IgD-negative memory B cell (primary cell): ENCODE data around the gene CAPN14. TPM values are rescaled to one million over a fixed set of nuclear protein-coding genes. Genes with fewer than 3 reads are reported as not detected.

Source experiments
- H3K27ac Mint-ChIP-seq, 3 donors: one replicate each; pipeline ENCODE4 v1.8.0; 2020 to 2022; ENCODE audit warnings: mild to moderate bottlenecking in 3 of 3, mixed read lengths in 3 of 3, moderate library complexity in 1 of 3
- H3K27me3 Mint-ChIP-seq: one replicate; pipeline ENCODE4 v1.8.0; 2021; ENCODE audit warnings: mixed read lengths
- H3K36me3 Mint-ChIP-seq: one replicate; pipeline ENCODE4 v1.8.0; 2020; ENCODE audit warnings: mild to moderate bottlenecking, mixed read lengths
- H3K4me1 Mint-ChIP-seq, 3 donors: one replicate each; pipeline ENCODE4 v1.8.0; 2020 to 2022; ENCODE audit warnings: mixed read lengths in 3 of 3, mild to moderate bottlenecking in 1 of 3
- H3K4me3 Mint-ChIP-seq, 4 donors: one replicate each; pipeline ENCODE4 v1.8.0; 2020 to 2022; ENCODE audit warnings: mild to moderate bottlenecking in 4 of 4, mixed read lengths in 4 of 4, moderate library complexity in 3 of 4
- H3K9me3 Mint-ChIP-seq, 3 donors: one replicate each; pipeline ENCODE4 v1.8.0; 2020 to 2021; ENCODE audit warnings: mixed read lengths in 3 of 3, mild to moderate bottlenecking in 1 of 3
- polyA plus RNA-seq: library from polyadenylated mRNA; unstranded; fragments of 300-500 nt; fragmentation: Illumina TruSeq; gene quantifications from one replicate; pipeline ENCODE4 v1.2.3, GENCODE V29; 2021

The CAPN14 gene, protein sequence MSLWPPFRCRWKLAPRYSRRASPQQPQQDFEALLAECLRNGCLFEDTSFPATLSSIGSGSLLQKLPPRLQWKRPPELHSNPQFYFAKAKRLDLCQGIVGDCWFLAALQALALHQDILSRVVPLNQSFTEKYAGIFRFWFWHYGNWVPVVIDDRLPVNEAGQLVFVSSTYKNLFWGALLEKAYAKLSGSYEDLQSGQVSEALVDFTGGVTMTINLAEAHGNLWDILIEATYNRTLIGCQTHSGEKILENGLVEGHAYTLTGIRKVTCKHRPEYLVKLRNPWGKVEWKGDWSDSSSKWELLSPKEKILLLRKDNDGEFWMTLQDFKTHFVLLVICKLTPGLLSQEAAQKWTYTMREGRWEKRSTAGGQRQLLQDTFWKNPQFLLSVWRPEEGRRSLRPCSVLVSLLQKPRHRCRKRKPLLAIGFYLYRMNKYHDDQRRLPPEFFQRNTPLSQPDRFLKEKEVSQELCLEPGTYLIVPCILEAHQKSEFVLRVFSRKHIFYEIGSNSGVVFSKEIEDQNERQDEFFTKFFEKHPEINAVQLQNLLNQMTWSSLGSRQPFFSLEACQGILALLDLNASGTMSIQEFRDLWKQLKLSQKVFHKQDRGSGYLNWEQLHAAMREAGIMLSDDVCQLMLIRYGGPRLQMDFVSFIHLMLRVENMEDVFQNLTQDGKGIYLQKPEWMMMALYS
- polyA plus RNA-seq = 2.9 TPM

DNA sequence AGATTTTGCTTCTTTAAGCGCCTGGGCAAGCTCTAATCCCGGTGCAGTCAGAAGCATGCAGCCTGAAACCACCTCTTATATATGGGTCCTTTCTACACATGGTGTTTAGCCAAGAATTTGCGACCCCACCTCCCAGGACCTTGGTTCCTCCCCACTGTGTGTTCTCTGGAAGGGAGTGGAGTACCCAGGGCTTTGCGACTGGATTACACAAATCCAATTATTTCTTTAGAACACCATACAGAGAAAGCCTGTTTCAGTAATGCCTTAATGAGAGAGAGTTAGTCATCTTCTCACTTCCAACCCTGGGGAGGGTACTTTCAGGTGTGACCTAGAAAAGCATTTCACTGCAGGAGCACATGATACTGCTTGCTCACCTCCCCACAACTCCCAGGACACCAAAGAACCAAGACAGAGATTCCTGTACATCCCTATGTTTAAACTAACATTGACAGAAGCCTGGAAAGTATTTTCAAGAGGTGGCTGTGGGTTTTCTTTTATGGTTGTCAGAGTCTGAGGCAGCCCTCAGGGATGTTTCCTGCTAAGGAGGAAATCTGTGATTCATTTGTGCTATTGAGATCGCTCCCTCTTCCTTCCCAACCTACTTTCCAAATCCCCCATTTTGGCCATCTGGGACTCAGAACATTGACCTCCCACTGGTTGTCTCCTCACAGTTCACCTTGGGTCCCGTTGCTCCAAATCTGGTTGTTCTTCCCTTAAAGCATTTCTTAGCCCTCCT lies at the start of gene CAPN14:
Gene CAPN14 (minus strand): TSS at position 51 of the 736 bp plus-strand sequence. CDS start 12,068 bp downstream, outside the sequence.
- H3K27ac Mint-ChIP-seq = peak within 1 kb of the TSS; percentile 78 to 99 (median 97)
- peaks cover 2% of the 10 kb centered on the region for H3K36me3 Mint-ChIP-seq
- no peaks in the 10 kb centered on the region for H3K27me3 Mint-ChIP-seq
- H3K9me3 Mint-ChIP-seq = no peaks in the 10 kb centered on the region
- H3K4me3 Mint-ChIP-seq = peak within 1 kb of the TSS in 3 of 4 donors; percentile 16 to 88 (median 87)
- peaks cover 61 to 85% (median 81%) of the 10 kb centered on the region in 3 donors for H3K4me1 Mint-ChIP-seq

DNA sequence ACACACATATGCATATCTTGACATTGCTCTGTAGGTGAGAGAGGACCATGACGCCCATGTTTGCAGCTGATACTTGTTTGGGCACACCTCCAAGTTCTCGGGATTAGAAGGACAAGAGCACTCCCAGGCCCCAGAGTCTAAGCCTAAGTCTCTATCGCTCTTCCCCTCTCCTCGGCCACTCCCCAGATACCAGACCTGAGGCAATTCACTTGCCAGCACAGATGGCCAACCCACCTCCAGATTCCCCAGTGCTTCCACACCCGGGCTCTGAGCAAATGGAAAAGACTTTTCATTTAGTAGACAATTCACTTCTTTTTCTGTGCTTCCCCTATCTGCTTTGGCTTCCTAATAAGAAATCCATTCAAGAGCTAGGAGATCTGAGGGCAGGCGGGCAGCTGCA lies 49.5 kb upstream of the CAPN14 start:
- H3K27ac Mint-ChIP-seq = peak overlapping the region in 1 of 3 donors; percentile 65

DNA sequence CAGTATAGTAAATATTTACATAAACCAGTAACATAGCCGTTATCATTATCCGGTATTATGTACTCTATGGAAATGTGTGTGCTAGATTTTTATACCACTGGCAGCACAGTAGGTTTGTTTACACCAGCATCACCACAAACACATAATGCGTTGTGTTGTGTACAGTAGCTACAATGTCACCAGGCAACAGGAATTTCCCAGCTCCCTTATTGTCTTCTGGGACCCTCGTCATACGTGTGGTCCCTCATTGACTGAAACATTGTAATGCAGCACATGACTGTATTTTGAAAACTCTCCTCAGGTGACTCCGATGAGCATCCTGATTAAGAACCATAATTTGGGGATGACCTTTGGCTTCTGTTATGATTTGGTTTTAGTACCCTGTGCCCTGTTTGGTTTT lies 47.9 kb upstream of the CAPN14 start:
- Mint-ChIP-seq H3K9me3 (no peaks in the 10 kb centered on the region), H3K4me3 (no peak overlapping the region), H3K27me3 (no peaks in the 10 kb centered on the region), H3K27ac (no peak overlapping the region), H3K36me3 (peaks cover 9% of the 10 kb centered on the region), H3K4me1 (peaks cover 7 to 16% (median 10%) of the 10 kb centered on the region in 3 donors)

More for the DNA sequence above, 49.5 kb upstream of the CAPN14 start:
- H3K27me3 Mint-ChIP-seq = no peaks in the 10 kb centered on the region
- no peaks in the 10 kb centered on the region for H3K9me3 Mint-ChIP-seq
- peaks cover 7% of the 10 kb centered on the region for H3K36me3 Mint-ChIP-seq
- no peak overlapping the region for H3K4me3 Mint-ChIP-seq
- peaks cover 15 to 28% (median 21%) of the 10 kb centered on the region in 3 donors for H3K4me1 Mint-ChIP-seq

DNA sequence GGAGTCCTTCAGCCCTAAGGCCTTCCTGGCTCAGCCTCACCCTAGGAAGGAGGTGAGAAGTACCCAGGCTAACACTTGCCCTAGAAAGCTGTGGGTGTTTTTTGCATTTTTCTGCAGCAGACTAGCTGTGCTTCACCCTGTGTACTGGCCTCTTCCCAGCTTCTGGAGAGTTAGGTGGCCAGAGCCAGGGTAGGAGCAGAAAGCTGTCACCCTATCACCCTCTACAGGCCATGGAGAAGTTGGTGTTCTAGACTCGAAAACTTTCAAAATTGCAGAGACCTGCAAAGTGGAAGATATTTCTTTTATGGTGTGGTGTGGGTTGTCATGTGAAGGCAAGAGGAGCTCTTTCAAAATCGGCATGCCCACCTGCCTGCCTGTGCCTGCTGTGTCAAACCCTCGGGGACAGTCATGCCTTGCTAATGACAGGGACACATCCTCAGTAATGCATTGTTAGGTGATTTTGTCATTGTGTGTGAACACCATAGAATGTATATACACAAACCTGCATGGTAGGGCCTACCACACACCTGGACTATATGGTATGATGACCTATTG lies 46.4 kb upstream of the CAPN14 start:
- H3K4me3 Mint-ChIP-seq = no peak overlapping the region
- H3K9me3 Mint-ChIP-seq = no peaks in the 10 kb centered on the region
- H3K4me1 Mint-ChIP-seq = peaks cover 6 to 18% (median 10%) of the 10 kb centered on the region in 3 donors
- H3K27ac Mint-ChIP-seq = no peak overlapping the region
- H3K36me3 Mint-ChIP-seq = peaks cover 9% of the 10 kb centered on the region
- H3K27me3 Mint-ChIP-seq = no peaks in the 10 kb centered on the region

DNA sequence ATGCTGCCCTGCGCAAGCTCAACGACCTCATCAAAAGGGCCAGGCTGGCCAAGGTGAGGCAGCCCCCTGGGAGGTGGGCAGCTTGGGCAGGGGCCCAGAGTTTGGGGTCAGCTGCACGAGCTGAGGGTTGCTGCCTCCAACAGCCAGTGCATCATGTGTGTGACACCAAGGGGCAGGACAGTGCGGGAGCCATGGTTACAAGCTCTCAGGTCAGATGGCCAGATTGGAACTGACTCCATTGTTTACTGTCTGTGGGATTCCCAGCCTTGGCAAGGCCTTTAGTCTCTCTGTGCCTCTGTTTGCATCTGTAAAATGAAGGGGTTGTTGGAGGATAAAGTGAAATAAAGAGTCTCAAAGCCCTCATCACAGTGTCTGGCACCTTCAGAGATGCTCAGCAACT lies 43.6 kb upstream of the CAPN14 start:
- no peaks in the 10 kb centered on the region for H3K9me3 Mint-ChIP-seq
- peaks cover 7% of the 10 kb centered on the region for H3K36me3 Mint-ChIP-seq
- H3K27me3 Mint-ChIP-seq = peaks cover 1% of the 10 kb centered on the region
- H3K27ac Mint-ChIP-seq = no peak overlapping the region
- peaks cover 27 to 37% (median 32%) of the 10 kb centered on the region in 3 donors for H3K4me1 Mint-ChIP-seq
- H3K4me3 Mint-ChIP-seq = no peak overlapping the region

DNA sequence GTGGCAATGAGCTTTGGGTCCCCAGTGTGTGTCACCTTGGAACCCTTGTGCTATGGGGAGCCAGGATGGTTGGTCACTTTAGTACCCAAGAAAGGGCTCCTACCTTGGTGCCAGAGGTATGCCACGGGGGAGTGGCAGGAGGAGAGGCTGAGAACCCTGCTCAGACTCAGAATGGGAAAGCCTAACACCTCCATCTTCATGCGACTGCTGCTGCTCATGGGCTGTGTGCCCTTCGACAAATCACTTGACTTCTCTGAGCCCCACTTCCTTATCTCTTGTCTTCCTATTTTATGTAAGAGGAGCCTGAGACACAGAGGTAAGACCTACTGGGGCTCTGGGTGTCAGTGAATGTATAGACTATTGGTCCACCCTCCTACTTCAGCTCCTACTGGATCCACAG lies 41.8 kb upstream of the CAPN14 start:
- peaks cover 44 to 55% (median 49%) of the 10 kb centered on the region in 3 donors for H3K4me1 Mint-ChIP-seq
- H3K9me3 Mint-ChIP-seq = no peaks in the 10 kb centered on the region
- peak overlapping the region in 2 of 4 donors; percentile 69 to 88 for H3K4me3 Mint-ChIP-seq
- H3K27ac Mint-ChIP-seq = peak overlapping the region in 2 of 3 donors; percentile 67 to 81
- peaks cover 1% of the 10 kb centered on the region for H3K27me3 Mint-ChIP-seq
- peaks cover 7% of the 10 kb centered on the region for H3K36me3 Mint-ChIP-seq

DNA sequence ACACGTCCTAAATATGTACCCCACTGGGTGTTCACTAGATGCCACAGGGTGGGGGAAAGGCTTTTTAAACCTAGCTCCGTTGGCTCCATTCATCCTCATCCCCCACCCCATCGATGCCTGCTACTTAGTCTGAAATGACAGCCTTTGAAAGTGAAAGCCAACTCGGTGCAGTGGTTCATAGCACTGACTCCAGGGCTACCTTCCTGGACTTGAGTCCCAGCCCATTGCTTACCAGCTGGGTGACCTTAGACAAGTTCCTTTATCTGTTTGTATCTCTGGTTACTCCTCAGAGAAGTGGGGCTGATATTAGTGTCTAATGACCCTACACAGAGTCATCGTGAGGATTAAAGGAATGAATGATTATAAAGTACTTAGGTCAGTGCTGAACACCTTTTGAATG lies 41.0 kb upstream of the CAPN14 start:
- H3K27ac Mint-ChIP-seq = peak overlapping the region; percentile 49 to 84 (median 59)
- peak overlapping the region; percentile 57 to 91 (median 76) for H3K4me3 Mint-ChIP-seq
- H3K9me3 Mint-ChIP-seq = no peaks in the 10 kb centered on the region
- peaks cover 1% of the 10 kb centered on the region for H3K27me3 Mint-ChIP-seq
- H3K36me3 Mint-ChIP-seq = peaks cover 7% of the 10 kb centered on the region
- peaks cover 46 to 60% (median 55%) of the 10 kb centered on the region in 3 donors for H3K4me1 Mint-ChIP-seq

DNA sequence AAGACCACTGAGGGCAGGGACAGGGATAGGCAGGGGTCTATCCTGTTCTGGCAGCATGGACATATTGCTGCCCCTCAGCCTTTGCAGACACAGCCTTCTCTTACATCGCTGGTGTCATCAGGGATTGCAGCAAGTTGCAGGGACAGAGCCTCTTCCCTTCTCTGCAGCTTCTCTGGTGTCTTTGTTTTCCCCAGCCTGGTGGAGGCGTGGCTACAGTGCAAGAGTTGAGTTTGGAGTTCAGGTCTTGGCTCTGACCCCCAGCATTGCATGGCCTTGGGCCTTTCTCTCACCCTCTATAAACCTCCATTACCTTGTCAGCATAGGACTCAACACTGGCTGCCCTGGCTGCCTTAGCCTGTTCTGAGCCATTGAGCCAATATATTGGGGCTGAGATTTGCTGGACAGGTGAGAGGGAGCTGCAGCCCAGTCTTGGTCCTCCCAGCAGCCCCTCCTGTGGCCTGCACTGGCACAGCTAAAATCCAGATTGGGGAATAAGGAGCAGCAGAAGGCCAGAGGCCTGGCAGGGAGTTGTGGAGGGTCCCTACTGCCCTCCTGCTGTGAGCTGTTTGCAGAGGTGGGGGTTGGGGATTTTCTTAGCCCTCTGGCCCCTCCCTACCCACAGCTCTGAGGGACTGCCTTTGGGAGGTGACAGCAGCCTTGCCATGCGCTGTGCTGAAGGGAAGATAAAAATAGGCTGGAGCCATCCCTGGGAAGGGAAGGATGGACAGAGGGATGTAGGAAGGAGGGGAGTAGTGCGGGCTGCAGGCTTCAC lies 39.5 kb upstream of the CAPN14 start:
- peaks cover 1% of the 10 kb centered on the region for H3K27me3 Mint-ChIP-seq
- H3K4me3 Mint-ChIP-seq = peak overlapping the region; percentile 47 to 97 (median 84)
- H3K36me3 Mint-ChIP-seq = peaks cover 7% of the 10 kb centered on the region
- no peaks in the 10 kb centered on the region for H3K9me3 Mint-ChIP-seq
- peaks cover 51 to 74% (median 71%) of the 10 kb centered on the region in 3 donors for H3K4me1 Mint-ChIP-seq
- peak overlapping the region; percentile 47 to 96 (median 59) for H3K27ac Mint-ChIP-seq

DNA sequence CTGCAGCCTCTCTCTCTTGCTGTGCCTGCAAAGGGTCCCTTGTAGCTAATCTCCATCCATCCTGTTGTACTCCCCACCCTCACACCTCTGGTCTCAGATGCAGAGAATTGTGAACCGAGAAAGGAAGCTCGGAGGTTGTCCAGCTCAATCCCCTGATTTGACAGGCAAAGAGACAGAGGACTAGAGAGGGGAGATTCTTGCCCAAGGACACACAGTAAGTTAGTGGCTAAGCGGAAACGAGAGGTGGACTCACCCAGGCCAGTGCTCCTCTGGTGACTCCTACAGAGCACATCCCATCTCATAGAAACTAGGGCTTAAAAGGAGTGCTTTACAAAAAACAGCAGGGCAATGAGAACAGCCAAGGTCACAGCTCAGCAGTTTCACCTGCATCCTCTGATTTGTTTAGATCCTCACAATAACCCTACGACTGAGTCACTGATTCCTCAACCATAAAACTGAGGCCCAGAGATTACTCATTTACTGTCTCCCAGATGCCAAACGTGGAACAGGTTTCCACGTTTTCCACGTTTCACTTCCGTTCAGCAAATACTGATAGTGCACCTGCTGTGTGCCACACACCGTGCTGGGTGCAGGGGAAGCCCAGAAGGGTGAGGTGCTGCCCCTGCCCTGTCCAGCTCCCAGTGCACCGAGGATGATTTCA lies 38.7 kb upstream of the CAPN14 start:
- H3K36me3 Mint-ChIP-seq = peaks cover 7% of the 10 kb centered on the region
- H3K9me3 Mint-ChIP-seq = no peaks in the 10 kb centered on the region
- H3K27ac Mint-ChIP-seq = peak overlapping the region; percentile 47 to 96 (median 96)
- peak overlapping the region; percentile 47 to 97 (median 84) for H3K4me3 Mint-ChIP-seq
- H3K27me3 Mint-ChIP-seq = peaks cover 1% of the 10 kb centered on the region
- H3K4me1 Mint-ChIP-seq = peaks cover 54 to 81% (median 78%) of the 10 kb centered on the region in 3 donors

DNA sequence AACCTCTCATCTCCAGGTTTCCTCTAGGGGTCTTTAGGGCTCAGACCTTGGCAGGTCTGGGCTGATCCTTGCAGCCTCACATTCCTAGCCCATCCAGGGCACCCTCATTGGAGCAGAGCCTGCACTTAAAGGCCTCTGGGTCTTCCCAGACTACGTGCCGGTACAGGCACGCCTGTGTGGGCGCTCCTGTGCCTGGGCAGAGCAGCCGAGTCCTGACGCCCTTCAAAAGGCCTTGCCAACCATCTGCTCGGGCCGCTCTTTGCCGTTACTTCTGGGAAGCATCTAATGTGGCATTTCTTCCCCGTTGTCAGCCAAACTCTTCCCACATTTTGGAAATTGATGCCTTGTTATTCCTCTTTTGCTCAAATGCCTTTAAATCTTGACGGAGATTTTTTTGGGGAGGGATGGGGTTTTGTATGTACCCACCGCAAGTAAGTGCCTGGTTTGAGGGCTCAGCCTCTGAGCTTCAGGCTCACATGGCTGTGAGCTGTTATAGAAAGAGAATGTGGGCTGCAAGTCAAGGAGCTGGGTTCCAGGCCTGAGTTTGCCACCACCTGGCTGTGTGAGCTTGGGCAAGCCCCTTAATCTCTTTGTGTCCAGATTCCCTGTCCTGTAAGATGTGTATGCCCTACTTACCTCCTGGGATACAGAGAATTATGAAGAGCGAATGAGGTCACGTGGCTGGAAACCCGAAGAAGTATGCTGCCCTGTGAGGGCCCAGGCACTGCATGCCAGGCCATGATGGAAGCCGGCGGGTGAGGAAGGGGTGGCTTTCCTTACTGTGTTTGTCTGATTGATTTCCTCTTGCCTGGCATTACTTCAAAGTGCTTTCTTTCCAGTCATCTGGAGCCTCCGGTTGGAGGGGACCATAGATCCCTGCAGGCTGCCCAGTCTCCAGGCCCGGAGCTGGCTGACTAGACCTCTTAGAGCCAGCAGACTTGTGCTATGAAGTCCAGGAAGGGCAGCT lies 37.2 kb upstream of the CAPN14 start:
- Mint-ChIP-seq H3K4me1 (peaks cover 63 to 88% (median 84%) of the 10 kb centered on the region in 3 donors), H3K4me3 (peak overlapping the region; percentile 47 to 97 (median 85)), H3K9me3 (no peaks in the 10 kb centered on the region), H3K36me3 (peaks cover 9% of the 10 kb centered on the region), H3K27ac (peak overlapping the region; percentile 47 to 96 (median 96)), H3K27me3 (peaks cover 1% of the 10 kb centered on the region)

DNA sequence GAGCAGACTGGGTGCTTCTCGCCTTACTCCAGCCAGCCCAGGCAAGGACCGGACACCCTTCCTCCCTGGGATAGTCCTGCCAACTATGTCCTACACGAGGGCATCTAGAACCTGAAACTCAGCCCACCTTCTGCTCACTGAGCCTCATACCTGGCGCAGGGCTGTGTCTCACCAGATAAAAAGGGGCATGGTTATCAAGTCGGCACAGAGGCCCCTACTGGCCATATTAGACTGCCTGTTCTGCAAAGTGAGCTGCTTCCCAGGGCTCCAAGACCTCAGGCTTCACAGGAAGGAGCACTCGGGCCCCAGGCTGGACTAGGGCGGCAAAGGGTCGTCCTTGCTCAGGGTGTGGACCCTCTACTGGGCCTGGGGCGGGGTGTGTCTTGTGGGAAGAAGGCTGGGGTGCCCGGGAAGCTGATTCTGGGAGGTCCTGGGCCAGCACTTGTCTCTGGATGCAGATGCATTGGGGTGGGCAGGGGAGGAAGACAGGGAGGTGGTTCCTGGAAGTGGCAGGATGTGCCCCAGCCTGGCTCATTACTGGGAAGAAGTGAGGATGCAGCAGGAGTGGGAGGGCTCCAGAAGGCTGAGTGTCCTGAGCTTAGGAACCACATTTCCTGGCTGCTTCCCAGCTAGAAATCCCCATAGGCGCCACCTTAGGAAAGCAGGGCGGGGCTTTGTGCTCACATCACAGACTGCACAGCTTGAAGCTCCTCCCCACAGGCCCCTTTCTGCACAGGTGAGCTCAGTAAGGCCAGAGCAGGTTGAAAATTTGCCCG lies 36.2 kb upstream of the CAPN14 start:
- H3K4me3 Mint-ChIP-seq = peak overlapping the region; percentile 35 to 97 (median 78)
- H3K27ac Mint-ChIP-seq = peak overlapping the region; percentile 86 to 96 (median 88)
- peaks cover 12% of the 10 kb centered on the region for H3K36me3 Mint-ChIP-seq
- H3K9me3 Mint-ChIP-seq = no peaks in the 10 kb centered on the region
- peaks cover 1% of the 10 kb centered on the region for H3K27me3 Mint-ChIP-seq
- peaks cover 62 to 86% (median 77%) of the 10 kb centered on the region in 3 donors for H3K4me1 Mint-ChIP-seq

DNA sequence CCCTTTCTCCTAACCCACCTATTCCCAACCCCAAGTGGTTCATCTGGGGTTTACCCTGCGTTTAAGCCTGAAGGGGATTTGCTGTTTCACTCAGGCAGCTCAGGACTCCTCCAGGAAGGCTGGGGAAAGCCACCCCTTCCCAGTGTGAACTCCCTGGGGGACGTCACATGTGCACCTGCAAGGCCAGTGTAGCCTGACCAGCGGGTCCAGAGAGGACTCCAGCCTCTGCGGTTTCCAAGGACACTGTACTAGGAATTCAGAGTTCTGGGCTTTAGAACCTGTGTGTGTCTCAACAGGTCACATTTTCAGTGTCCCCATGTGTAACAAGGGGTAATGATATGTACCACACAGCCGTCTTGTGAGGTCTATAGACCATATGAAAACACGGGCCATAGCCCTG lies 34.5 kb upstream of the CAPN14 start:
- Mint-ChIP-seq H3K36me3 (peaks cover 12% of the 10 kb centered on the region), H3K4me3 (peak overlapping the region in 2 of 4 donors; percentile 90 to 97), H3K9me3 (no peaks in the 10 kb centered on the region), H3K27ac (peak overlapping the region; percentile 86 to 96 (median 95)), H3K4me1 (peaks cover 59 to 77% (median 62%) of the 10 kb centered on the region in 3 donors), H3K27me3 (peaks cover 1% of the 10 kb centered on the region)
